ENCODE results near the gene BCL2L14.

BCL2L14 gene

GRCh38 chr12:12070674-12071656 is at the start of gene BCL2L14:
TSS of gene BCL2L14 (plus strand) at chr12:12070939. CDS start at chr12:12079306, 8,367 bp downstream.
- H3K4me3 ChIP-seq (ENCODE audit: severe bottlenecking): no peak within 1 kb of the TSS
- H3K9me3 ChIP-seq (ENCODE audit: severe bottlenecking): no peaks in the 10 kb centered on the region
- no peaks in the 10 kb centered on the region for H3K27me3 ChIP-seq (ENCODE audit: insufficient read depth, poor library complexity, severe bottlenecking)
- H3K4me1 ChIP-seq (ENCODE audit: insufficient read depth, poor library complexity, severe bottlenecking): no peaks in the 10 kb centered on the region
- H3K27ac ChIP-seq (ENCODE audit: poor library complexity, severe bottlenecking): no peak within 1 kb of the TSS
- TF ChIP-seq CTCF (IDR thresholded peaks at IDR 0.05; ENCODE audit: poor library complexity, severe bottlenecking): no peak
- H3K36me3 ChIP-seq (ENCODE audit: low read depth): no peaks in the 10 kb centered on the region
- no peak for ATAC-seq (ENCODE audit: low read depth)
- DNase-seq (ENCODE audit: low spot score): no peak

GRCh38 chr12:12022306-12022936 is 48.3 kb upstream of the BCL2L14 start:
- ATAC-seq (ENCODE audit: low read depth): no peak
- H3K4me3 ChIP-seq (ENCODE audit: severe bottlenecking): no peak overlapping the region
- no peak for DNase-seq (ENCODE audit: low spot score)
- no peaks in the 10 kb centered on the region for H3K36me3 ChIP-seq (ENCODE audit: low read depth)
- H3K27ac ChIP-seq (ENCODE audit: poor library complexity, severe bottlenecking): no peak overlapping the region
- no peak for TF ChIP-seq CTCF (IDR thresholded peaks at IDR 0.05; ENCODE audit: poor library complexity, severe bottlenecking)
- H3K4me1 ChIP-seq (ENCODE audit: insufficient read depth, poor library complexity, severe bottlenecking): no peaks in the 10 kb centered on the region
- no peaks in the 10 kb centered on the region for H3K27me3 ChIP-seq (ENCODE audit: insufficient read depth, poor library complexity, severe bottlenecking)
- H3K9me3 ChIP-seq (ENCODE audit: severe bottlenecking): no peaks in the 10 kb centered on the region

GRCh38 chr12:12023456-12023855 is 47.3 kb upstream of the BCL2L14 start:
- no peak for DNase-seq (ENCODE audit: low spot score)
- Histone ChIP-seq H3K36me3 (ENCODE audit: low read depth) (no peaks in the 10 kb centered on the region), H3K9me3 (ENCODE audit: severe bottlenecking) (no peaks in the 10 kb centered on the region), H3K27ac (ENCODE audit: poor library complexity, severe bottlenecking) (no peak overlapping the region), H3K4me3 (ENCODE audit: severe bottlenecking) (no peak overlapping the region), H3K27me3 (ENCODE audit: insufficient read depth, poor library complexity, severe bottlenecking) (no peaks in the 10 kb centered on the region), H3K4me1 (ENCODE audit: insufficient read depth, poor library complexity, severe bottlenecking) (no peaks in the 10 kb centered on the region)
- ATAC-seq (ENCODE audit: low read depth): no peak
- no peak for TF ChIP-seq CTCF (IDR thresholded peaks at IDR 0.05; ENCODE audit: poor library complexity, severe bottlenecking)

- Histone ChIP-seq H3K27ac (ENCODE audit: poor library complexity, severe bottlenecking) (no peak overlapping the region), H3K36me3 (ENCODE audit: low read depth) (no peaks in the 10 kb centered on the region), H3K4me3 (ENCODE audit: severe bottlenecking) (no peak overlapping the region), H3K9me3 (ENCODE audit: severe bottlenecking) (no peaks in the 10 kb centered on the region), H3K27me3 (ENCODE audit: insufficient read depth, poor library complexity, severe bottlenecking) (no peaks in the 10 kb centered on the region), H3K4me1 (ENCODE audit: insufficient read depth, poor library complexity, severe bottlenecking) (no peaks in the 10 kb centered on the region)
- no peak for TF ChIP-seq CTCF (IDR thresholded peaks at IDR 0.05; ENCODE audit: poor library complexity, severe bottlenecking)
- DNase-seq (ENCODE audit: low spot score) (no peak), ATAC-seq (ENCODE audit: low read depth) (no peak)
Observed at GRCh38 chr12:12024911-12025682, 45.6 kb upstream of the BCL2L14 start.

Measured in RWPE2 (cell line).